K562 (cell line): ENCODE measurements around the gene MS4A2. TPM values are rescaled to one million over a fixed set of nuclear protein-coding genes. Genes with fewer than 3 reads are reported as not detected.
A peak's percentile ranks its signal among the peaks of the same experiment; 100 is the strongest.

Source experiments
- CBFA2T2 ChIP-seq: fragments of 450-650 bp; conservative IDR thresholded peaks from 2 replicates; pipeline ENCODE4 v1.6.1; 2017; ENCODE audit warnings: mild to moderate bottlenecking
- ELF2 ChIP-seq: fragments of 250-450 bp; sonication (Bioruptor Pico); IDR thresholded peaks from 2 replicates; pipeline ENCODE4 v1.5.0; 2021; ENCODE audit warnings: mild to moderate bottlenecking
- FOXA1 ChIP-seq: fragments of 450-650 bp; IDR thresholded peaks from 2 replicates; pipeline ENCODE4 v1.6.1; 2016; ENCODE audit warnings: mild to moderate bottlenecking, borderline replicate concordance
- GTF2A2 ChIP-seq: IDR thresholded peaks from 2 replicates; pipeline ENCODE4 v1.6.1; 2016; ENCODE audit warnings: mild to moderate bottlenecking, missing genetic modification characterization, missing compliant biosample characterization
- HNRNPUL1 ChIP-seq: fragments of 200-400 bp; formaldehyde crosslinking; IDR thresholded peaks from 2 replicates; pipeline ENCODE4 v1.6.1; 2017; ENCODE audit warnings: low read length
- KHSRP ChIP-seq: fragments of 450-650 bp; IDR thresholded peaks from 2 replicates; pipeline ENCODE4 v1.6.1; 2017
- MCM7 ChIP-seq, 2 experiments: fragments of 450-650 bp; IDR thresholded peaks; 2 replicates each; pipeline ENCODE4 v1.6.1; 2016 to 2018
- MECOM ChIP-seq: fragments of 250-450 bp; sonication (Bioruptor Pico); IDR thresholded peaks from 2 replicates; pipeline ENCODE4 v1.8.0; 2022; ENCODE audit warnings: inconsistent platforms
- OTX1 ChIP-seq: fragments of 450-650 bp; formaldehyde crosslinking; IDR thresholded peaks from 2 replicates; pipeline ENCODE4 v1.4.0; 2022; ENCODE audit warnings: mild to moderate bottlenecking
- POLR2A ChIP-seq: fragments of 450-650 bp; conservative IDR thresholded peaks from 2 replicates; pipeline ENCODE4 v1.6.1; 2016
- TRIM24 ChIP-seq, 2 experiments: fragments of 450-650 bp; IDR thresholded peaks; 2 replicates each; pipeline ENCODE4 v1.6.1; 2016
- ZNF232 ChIP-seq: sonication (generic); formaldehyde crosslinking; IDR thresholded peaks from 2 replicates; pipeline ENCODE4 v1.8.0; 2022; ENCODE audit warnings: mild to moderate bottlenecking, missing genetic modification reagents
- ZNF644 ChIP-seq: fragments of 200-800 bp; sonication (Bioruptor generic); IDR thresholded peaks from 2 replicates; pipeline ENCODE4 v1.6.1; 2016; ENCODE audit warnings: low read depth, missing genetic modification characterization, missing compliant biosample characterization
- polyA plus RNA-seq, 8 experiments: library from polyadenylated mRNA; depleted of rRNA in 4 of 8; stranded (reverse) in 5 of 8; unstranded in 3 of 8; fragments of >200 nt; fragmentation: Nextera tagmentation in 2 of 8; fragmentation: Illumina TruSeq in 1 of 8; extraction: Ambion mirVana in 2 of 8; extraction: Trizol in 1 of 8; gene quantifications; 2 replicates each; pipeline versions ENCODE4 v1.2.1 to v1.2.3, GENCODE V29; 2011 to 2014; ENCODE audit warnings: inconsistent platforms in 1 of 8, missing spikeins in 1 of 8
- total RNA-seq, 7 experiments: library from RNA; depleted of rRNA in 6 of 7; stranded (reverse); fragments of >200 nt in 6 of 7; fragmentation: Illumina TruSeq in 2 of 7; extraction: Trizol in 2 of 7; gene quantifications; 2 replicates each; pipeline versions ENCODE4 v1.2.1 to v1.2.3, GENCODE V29; 2011 to 2021; ENCODE audit warnings: low replicate concordance in 1 of 7
- TF ChIP-seq, protein P1 (sequence below): fragments of 450-650 bp; IDR thresholded peaks from 2 replicates; pipeline ENCODE4 v1.6.1; 2017; ENCODE audit warnings: antibody characterized with exemption, mild to moderate bottlenecking
- TF ChIP-seq, protein P2 (sequence below): sonication (generic); formaldehyde crosslinking; IDR thresholded peaks from 2 replicates; pipeline ENCODE4 v1.8.0; 2023; ENCODE audit warnings: mild to moderate bottlenecking, missing genetic modification reagents
- TF ChIP-seq, protein P3 (sequence below): fragments of 250-450 bp; sonication (Bioruptor Pico); IDR thresholded peaks from 2 replicates; pipeline ENCODE4 v1.5.0; 2021; ENCODE audit warnings: mild to moderate bottlenecking, borderline replicate concordance
- TF ChIP-seq, protein P4 (sequence below): fragments of 250-450 bp; sonication (Bioruptor Pico); IDR thresholded peaks from 2 replicates; pipeline ENCODE4 v1.4.0; 2020
- TF ChIP-seq, protein P5 (sequence below): fragments of 450-650 bp; formaldehyde crosslinking; IDR thresholded peaks from 2 replicates; pipeline ENCODE4 v1.4.0; 2022; ENCODE audit warnings: missing genetic modification characterization

The MS4A2 gene
- total and polyA plus RNA-seq, 9 of the 15 experiments (the other 6 are each of a cell fraction or from before 2014, with no cell fraction given) = 0.06 to 5.7 (median 0.86) TPM

DNA sequence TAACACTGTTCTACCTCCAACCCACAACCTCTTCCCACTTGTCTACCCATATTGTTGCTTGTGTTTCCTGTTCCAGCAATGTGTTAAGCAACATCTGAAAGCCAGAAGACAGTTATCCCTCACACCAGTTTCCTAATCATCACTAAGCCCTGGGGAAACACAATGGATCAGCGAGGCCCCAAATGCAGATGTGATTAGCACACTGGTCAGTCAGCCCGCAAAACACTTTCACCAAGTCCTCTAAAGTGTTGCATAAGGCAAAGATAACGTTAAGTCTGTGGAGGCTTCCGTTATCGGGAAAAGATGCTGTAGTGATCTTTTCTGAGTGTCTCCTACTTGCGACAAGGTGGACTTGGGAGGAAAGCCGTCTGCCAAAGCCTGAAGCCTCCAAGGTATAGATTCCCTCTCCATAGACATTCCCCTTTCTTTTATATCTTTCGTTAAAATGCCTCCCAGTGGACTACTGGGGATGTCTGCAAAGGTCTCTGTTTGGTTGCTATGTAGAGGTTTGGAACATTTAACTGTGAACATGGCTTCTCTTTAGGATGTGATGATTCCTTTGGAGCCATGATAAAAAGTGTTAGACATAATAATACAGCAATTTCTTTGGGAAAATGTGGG is 32.0 kb upstream of the MS4A2 start, which contains the start of gene MS4A3 (continued):
- no peak for TF ChIP-seq ZNF644 (tag)
- TF ChIP-seq KHSRP = no peak
- TF ChIP-seq MCM7 (IDR thresholded peaks at IDR 0.05) = no peak
- TF ChIP-seq, protein P1, sequence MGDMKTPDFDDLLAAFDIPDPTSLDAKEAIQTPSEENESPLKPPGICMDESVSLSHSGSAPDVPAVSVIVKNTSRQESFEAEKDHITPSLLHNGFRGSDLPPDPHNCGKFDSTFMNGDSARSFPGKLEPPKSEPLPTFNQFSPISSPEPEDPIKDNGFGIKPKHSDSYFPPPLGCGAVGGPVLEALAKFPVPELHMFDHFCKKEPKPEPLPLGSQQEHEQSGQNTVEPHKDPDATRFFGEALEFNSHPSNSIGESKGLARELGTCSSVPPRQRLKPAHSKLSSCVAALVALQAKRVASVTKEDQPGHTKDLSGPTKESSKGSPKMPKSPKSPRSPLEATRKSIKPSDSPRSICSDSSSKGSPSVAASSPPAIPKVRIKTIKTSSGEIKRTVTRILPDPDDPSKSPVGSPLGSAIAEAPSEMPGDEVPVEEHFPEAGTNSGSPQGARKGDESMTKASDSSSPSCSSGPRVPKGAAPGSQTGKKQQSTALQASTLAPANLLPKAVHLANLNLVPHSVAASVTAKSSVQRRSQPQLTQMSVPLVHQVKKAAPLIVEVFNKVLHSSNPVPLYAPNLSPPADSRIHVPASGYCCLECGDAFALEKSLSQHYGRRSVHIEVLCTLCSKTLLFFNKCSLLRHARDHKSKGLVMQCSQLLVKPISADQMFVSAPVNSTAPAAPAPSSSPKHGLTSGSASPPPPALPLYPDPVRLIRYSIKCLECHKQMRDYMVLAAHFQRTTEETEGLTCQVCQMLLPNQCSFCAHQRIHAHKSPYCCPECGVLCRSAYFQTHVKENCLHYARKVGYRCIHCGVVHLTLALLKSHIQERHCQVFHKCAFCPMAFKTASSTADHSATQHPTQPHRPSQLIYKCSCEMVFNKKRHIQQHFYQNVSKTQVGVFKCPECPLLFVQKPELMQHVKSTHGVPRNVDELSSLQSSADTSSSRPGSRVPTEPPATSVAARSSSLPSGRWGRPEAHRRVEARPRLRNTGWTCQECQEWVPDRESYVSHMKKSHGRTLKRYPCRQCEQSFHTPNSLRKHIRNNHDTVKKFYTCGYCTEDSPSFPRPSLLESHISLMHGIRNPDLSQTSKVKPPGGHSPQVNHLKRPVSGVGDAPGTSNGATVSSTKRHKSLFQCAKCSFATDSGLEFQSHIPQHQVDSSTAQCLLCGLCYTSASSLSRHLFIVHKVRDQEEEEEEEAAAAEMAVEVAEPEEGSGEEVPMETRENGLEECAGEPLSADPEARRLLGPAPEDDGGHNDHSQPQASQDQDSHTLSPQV = no peak
- TF ChIP-seq, protein P2, sequence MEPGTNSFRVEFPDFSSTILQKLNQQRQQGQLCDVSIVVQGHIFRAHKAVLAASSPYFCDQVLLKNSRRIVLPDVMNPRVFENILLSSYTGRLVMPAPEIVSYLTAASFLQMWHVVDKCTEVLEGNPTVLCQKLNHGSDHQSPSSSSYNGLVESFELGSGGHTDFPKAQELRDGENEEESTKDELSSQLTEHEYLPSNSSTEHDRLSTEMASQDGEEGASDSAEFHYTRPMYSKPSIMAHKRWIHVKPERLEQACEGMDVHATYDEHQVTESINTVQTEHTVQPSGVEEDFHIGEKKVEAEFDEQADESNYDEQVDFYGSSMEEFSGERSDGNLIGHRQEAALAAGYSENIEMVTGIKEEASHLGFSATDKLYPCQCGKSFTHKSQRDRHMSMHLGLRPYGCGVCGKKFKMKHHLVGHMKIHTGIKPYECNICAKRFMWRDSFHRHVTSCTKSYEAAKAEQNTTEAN (CRISPR knock-in tag) = no peak
- TF ChIP-seq GTF2A2 (tag) = no peak
- TF ChIP-seq, protein P3, sequence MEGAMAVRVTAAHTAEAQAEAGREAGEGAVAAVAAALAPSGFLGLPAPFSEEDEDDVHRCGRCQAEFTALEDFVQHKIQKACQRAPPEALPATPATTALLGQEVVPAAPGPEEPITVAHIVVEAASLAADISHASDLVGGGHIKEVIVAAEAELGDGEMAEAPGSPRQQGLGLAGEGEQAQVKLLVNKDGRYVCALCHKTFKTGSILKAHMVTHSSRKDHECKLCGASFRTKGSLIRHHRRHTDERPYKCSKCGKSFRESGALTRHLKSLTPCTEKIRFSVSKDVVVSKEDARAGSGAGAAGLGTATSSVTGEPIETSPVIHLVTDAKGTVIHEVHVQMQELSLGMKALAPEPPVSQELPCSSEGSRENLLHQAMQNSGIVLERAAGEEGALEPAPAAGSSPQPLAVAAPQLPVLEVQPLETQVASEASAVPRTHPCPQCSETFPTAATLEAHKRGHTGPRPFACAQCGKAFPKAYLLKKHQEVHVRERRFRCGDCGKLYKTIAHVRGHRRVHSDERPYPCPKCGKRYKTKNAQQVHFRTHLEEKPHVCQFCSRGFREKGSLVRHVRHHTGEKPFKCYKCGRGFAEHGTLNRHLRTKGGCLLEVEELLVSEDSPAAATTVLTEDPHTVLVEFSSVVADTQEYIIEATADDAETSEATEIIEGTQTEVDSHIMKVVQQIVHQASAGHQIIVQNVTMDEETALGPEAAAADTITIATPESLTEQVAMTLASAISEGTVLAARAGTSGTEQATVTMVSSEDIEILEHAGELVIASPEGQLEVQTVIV (CRISPR knock-in tag) = no peak
- TF ChIP-seq FOXA1 = no peak
- TF ChIP-seq ZNF232 (CRISPR knock-in tag) = no peak
- TF ChIP-seq TRIM24 (IDR thresholded peaks at IDR 0.05) = peak; percentile 86 to 92
- no peak for TF ChIP-seq OTX1 (CRISPR knock-in tag)
- TF ChIP-seq, protein P4, sequence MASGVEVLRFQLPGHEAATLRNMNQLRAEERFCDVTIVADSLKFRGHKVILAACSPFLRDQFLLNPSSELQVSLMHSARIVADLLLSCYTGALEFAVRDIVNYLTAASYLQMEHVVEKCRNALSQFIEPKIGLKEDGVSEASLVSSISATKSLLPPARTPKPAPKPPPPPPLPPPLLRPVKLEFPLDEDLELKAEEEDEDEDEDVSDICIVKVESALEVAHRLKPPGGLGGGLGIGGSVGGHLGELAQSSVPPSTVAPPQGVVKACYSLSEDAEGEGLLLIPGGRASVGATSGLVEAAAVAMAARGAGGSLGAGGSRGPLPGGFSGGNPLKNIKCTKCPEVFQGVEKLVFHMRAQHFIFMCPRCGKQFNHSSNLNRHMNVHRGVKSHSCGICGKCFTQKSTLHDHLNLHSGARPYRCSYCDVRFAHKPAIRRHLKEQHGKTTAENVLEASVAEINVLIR (CRISPR knock-in tag) = no peak
- TF ChIP-seq CBFA2T2 = peak; percentile 78
- TF ChIP-seq, protein P5, sequence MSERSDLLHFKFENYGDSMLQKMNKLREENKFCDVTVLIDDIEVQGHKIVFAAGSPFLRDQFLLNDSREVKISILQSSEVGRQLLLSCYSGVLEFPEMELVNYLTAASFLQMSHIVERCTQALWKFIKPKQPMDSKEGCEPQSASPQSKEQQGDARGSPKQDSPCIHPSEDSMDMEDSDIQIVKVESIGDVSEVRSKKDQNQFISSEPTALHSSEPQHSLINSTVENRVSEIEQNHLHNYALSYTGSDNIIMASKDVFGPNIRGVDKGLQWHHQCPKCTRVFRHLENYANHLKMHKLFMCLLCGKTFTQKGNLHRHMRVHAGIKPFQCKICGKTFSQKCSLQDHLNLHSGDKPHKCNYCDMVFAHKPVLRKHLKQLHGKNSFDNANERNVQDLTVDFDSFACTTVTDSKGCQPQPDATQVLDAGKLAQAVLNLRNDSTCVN = no peak
- no peak for TF ChIP-seq POLR2A
- no peak for TF ChIP-seq HNRNPUL1
- no peak for TF ChIP-seq ELF2
- TF ChIP-seq MECOM (CRISPR knock-in tag) = peak; percentile 83; the same call in 1 of the 2 replicates
